Adrenal gland (tissue), 12 donors: Measurements from ENCODE around the gene ABLIM1. TPM values are rescaled to one million over a fixed set of nuclear protein-coding genes. Genes with fewer than 3 reads are reported as not detected.

Experiments
- DNase-seq, 7 donors: peaks; one replicate each; pipeline ENCODE4 v3.0.0-alpha.2; 2019 to 2020
- H3K27ac ChIP-seq, 5 donors: fragments of 200-600 bp; sonication (generic) in 4 of 5; 1 replicate in 3 of 5; 2 replicates in 2 of 5; pipeline versions ENCODE4 v1.5.1 to v1.8.0; 2016 to 2020; ENCODE audit warnings: mild to moderate bottlenecking in 1 of 5
- H3K27me3 ChIP-seq: fragments of 200-600 bp; 2 replicates; pipeline ENCODE4 v1.8.0; 2021
- H3K36me3 ChIP-seq, 2 donors: fragments of 200-600 bp; replicated peaks in 1 of 2; 1 replicate in 1 of 2; 2 replicates in 1 of 2; pipeline versions ENCODE4 v1.5.1 to v1.8.0; 2018 to 2022
- H3K4me1 ChIP-seq, 2 donors: fragments of 200-600 bp; replicated peaks in 1 of 2; 1 replicate in 1 of 2; 2 replicates in 1 of 2; pipeline versions ENCODE4 v1.5.1 to v1.8.0; 2018 to 2021
- H3K4me3 ChIP-seq, 4 donors: fragments of 200-600 bp; sonication (generic) in 3 of 4; one replicate each; pipeline ENCODE4 v1.5.1; 2016 to 2018
- H3K9me3 ChIP-seq, 3 donors: fragments of 200-600 bp; sonication (generic) in 1 of 3; replicated peaks in 1 of 3; 1 replicate in 2 of 3; 2 replicates in 1 of 3; pipeline versions ENCODE4 v1.5.1 to v1.8.0; 2016 to 2021
- CTCF ChIP-seq, 6 experiments: fragments of 450-650 bp in 4 of 6; fragments of 200-600 bp in 2 of 6; sonication (generic) in 1 of 6; IDR thresholded peaks; 1 replicate in 5 of 6; 2 replicates in 1 of 6; pipeline versions ENCODE4 v1.5.1 to v1.8.0; 2016 to 2021; ENCODE audit warnings: antibody characterized with exemption in 6 of 6, mild to moderate bottlenecking in 2 of 6, moderate library complexity in 1 of 6
- POLR2A ChIP-seq, 2 donors: fragments of 450-650 bp; IDR thresholded peaks; one replicate each; pipeline ENCODE4 v1.6.1; 2017; ENCODE audit warnings: antibody characterized with exemption in 2 of 2, mild to moderate bottlenecking in 2 of 2, moderate library complexity in 1 of 2
- WGBS, 4 donors: extraction: QIAGEN DNeasy Blood & Tissue Kit in 2 of 4; methylation state at CpG; one replicate each; pipeline versions ENCODE4 v1.1.5 to v1.1.7; 2013 to 2017; 5-methylcytosine and 5-hydroxymethylcytosine counted together
- intact Hi-C, 2 donors: fragments of 100-400 bp; cut with DNase I; formaldehyde crosslinking; loops; one replicate each; pipeline versions ENCODE4 v1.14.1 to v1.15.0; 2022 to 2023
- polyA plus RNA-seq, 3 donors: library from polyadenylated mRNA; stranded (reverse); fragments of 200-250 nt in 2 of 3; fragments of 350-450 nt in 1 of 3; fragmentation: Illumina TruSeq in 1 of 3; extraction: RNeasy Lipid Tissue Mini Kit (QIAGEN cat#74804) in 1 of 3; gene quantifications; one replicate each; pipeline ENCODE4 v1.2.3, GENCODE V29; 2013 to 2014
- total RNA-seq, 9 donors: library from RNA; depleted of rRNA in 4 of 9; stranded (reverse); fragments of >200 nt in 4 of 9; fragments of 120-200 nt in 1 of 9; fragmentation: NEBNext Ultra II Directional in 1 of 9; extraction: Animal tissue kit (Norgen Biotek cat#: 25700) in 1 of 9; gene quantifications; one replicate each; pipeline versions ENCODE4 v1.1.0 to v1.2.4, GENCODE V29; 2013 to 2023
- donor health status: healthy with polysubstance abuse.
- donor health status: Bipolar disorder and iron deficiency.
- donor health status: DM: yes; HTN: yes; CAD: no.
- donor health status: DM: no; HTN: no; CAD: no.
- donor health status: DM: no; HTN: no; CAD: no.
- donor health status: DM: yes; HTN: yes; CAD: no.

The ABLIM1 gene
- total and polyA plus RNA-seq, 12 donors, result 7.9 to 430 (median 185) TPM

GRCh38 chr10:114624951-114625780, 32.9 kb downstream of the ABLIM1 start:
- H3K27me3 ChIP-seq, result no peaks in the 10 kb centered on the region
- no peak for TF ChIP-seq POLR2A (IDR thresholded peaks at IDR 0.05)
- TF ChIP-seq CTCF (IDR thresholded peaks at IDR 0.05), result no peak
- DNase-seq, result no peak
- 80 to 85% (median 83%) methylated on average over 5 of the region's 5 CpGs for WGBS, 4 donors
- no peaks in the 10 kb centered on the region for H3K36me3 ChIP-seq
- H3K4me3 ChIP-seq, result no peak overlapping the region
- H3K9me3 ChIP-seq, result no peaks in the 10 kb centered on the region
- H3K4me1 ChIP-seq, result peaks cover 44 to 68% of the 10 kb centered on the region in 2 donors
- H3K27ac ChIP-seq, result peak overlapping the region; percentile 43 to 90 (median 75)
- intact Hi-C loops, result no loop called here

GRCh38 chr10:114624422-114624821, 33.7 kb downstream of the ABLIM1 start:
- H3K4me3 ChIP-seq, result no peak overlapping the region
- intact Hi-C loops, result no loop called here

GRCh38 chr10:114623661-114624294, 34.3 kb downstream of the ABLIM1 start:
- H3K4me1 ChIP-seq, result peaks cover 38 to 68% of the 10 kb centered on the region in 2 donors
- peak overlapping the region; percentile 57 to 90 (median 75) for H3K27ac ChIP-seq
- no peaks in the 10 kb centered on the region for H3K36me3 ChIP-seq
- H3K9me3 ChIP-seq, result no peaks in the 10 kb centered on the region
- peak; percentile 41 to 81 (median 68) for DNase-seq
- TF ChIP-seq POLR2A (IDR thresholded peaks at IDR 0.05) (peak in 1 of 2 donors; percentile 56), CTCF (IDR thresholded peaks at IDR 0.05) (peak in 4 of 6 experiments; percentile 19 to 41 (median 27))
- 23 to 37% (median 33%) methylated on average over 2 of the region's 2 CpGs for WGBS, 4 donors
- no peaks in the 10 kb centered on the region for H3K27me3 ChIP-seq
- no peak overlapping the region for H3K4me3 ChIP-seq
- intact Hi-C loops, result no loop called here

More at GRCh38 chr10:114624422-114624821, 33.7 kb downstream of the ABLIM1 start:
- Histone ChIP-seq H3K27ac (peak overlapping the region; percentile 14 to 90 (median 75)), H3K9me3 (no peaks in the 10 kb centered on the region), H3K27me3 (no peaks in the 10 kb centered on the region), H3K36me3 (no peaks in the 10 kb centered on the region), H3K4me1 (peaks cover 44 to 70% of the 10 kb centered on the region in 2 donors)
- 71 to 86% (median 76%) methylated on average over 2 of the region's 2 CpGs for WGBS, 4 donors
- TF ChIP-seq POLR2A (IDR thresholded peaks at IDR 0.05) (no peak), CTCF (IDR thresholded peaks at IDR 0.05) (no peak)
- no peak for DNase-seq

GRCh38 chr10:114623155-114623554, 34.9 kb downstream of the ABLIM1 start:
- Histone ChIP-seq H3K9me3 (no peaks in the 10 kb centered on the region), H3K36me3 (no peaks in the 10 kb centered on the region), H3K27me3 (no peaks in the 10 kb centered on the region), H3K4me3 (no peak overlapping the region), H3K4me1 (peaks cover 38 to 68% of the 10 kb centered on the region in 2 donors), H3K27ac (peak overlapping the region; percentile 57 to 90 (median 75))
- intact Hi-C loops, result no loop called here
- no peak for DNase-seq
- WGBS, 4 donors, result 76 to 91% (median 82%) methylated on average over 2 of the region's 2 CpGs
- TF ChIP-seq CTCF (IDR thresholded peaks at IDR 0.05) (no peak), POLR2A (IDR thresholded peaks at IDR 0.05) (no peak)
